ENCODE measurements around the gene LEPROT. TPM values are rescaled to one million over a fixed set of nuclear protein-coding genes. Genes with fewer than 3 reads are reported as not detected.

The LEPROT gene
- total RNA-seq, 2 donors from 2014 or later, result 19.7 to 49.0 TPM

DNA sequence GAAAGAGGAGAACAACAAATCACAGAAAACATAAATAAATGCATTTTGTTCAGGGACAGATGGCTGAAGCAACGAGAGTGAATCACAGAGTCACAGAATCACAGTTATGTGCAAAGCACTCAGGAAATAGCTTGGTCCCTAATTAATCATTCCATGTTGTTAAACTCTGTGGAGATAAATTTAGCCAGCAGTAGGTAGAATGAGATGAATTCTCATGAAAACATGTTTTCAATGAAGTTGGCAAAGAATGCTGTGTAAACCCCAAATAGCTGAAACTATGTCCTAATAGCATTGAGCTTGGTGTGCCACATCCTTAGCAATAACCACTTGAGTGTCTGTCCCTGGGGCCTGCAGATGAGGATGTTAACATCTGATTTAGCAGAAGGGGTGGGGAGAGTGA, 20.4 kb downstream of the LEPROT start:
- Mint-ChIP-seq H3K27me3 (ENCODE audit: insufficient read depth) (no peaks in the 10 kb centered on the region), H3K27ac (no peak overlapping the region), H3K9me3 (peaks cover 22% of the 10 kb centered on the region), H3K36me3 (ENCODE audit: low read depth) (peaks cover 21% of the 10 kb centered on the region), H3K4me3 (no peak overlapping the region), H3K4me1 (peaks cover 34% of the 10 kb centered on the region)
- WGBS, 2 experiments (ENCODE audit: insufficient coverage in 1 of 2, insufficient read length in 1 of 2), result 89 to 91% methylated on average over 1 of the region's 1 CpG
- Histone ChIP-seq H3K4me3 (ENCODE audit: low read length) (no peak overlapping the region), H3K9me3 (ENCODE audit: control insufficient read depth, low read length) (peaks cover 19% of the 10 kb centered on the region), H3K9ac (ENCODE audit: extremely low read depth, low read length, poor library complexity, severe bottlenecking) (no peak overlapping the region), H3K27ac (ENCODE audit: low read depth, low read length) (no peak overlapping the region), H3K4me1 (ENCODE audit: control insufficient read depth, insufficient read depth, low read length) (no peaks in the 10 kb centered on the region), H3K27me3 (ENCODE audit: control insufficient read depth, insufficient read depth, low read length, poor library complexity, severe bottlenecking) (no peaks in the 10 kb centered on the region), H3K36me3 (ENCODE audit: control insufficient read depth, insufficient read depth, low read length) (peaks cover 8% of the 10 kb centered on the region)
- TF ChIP-seq, protein P1, sequence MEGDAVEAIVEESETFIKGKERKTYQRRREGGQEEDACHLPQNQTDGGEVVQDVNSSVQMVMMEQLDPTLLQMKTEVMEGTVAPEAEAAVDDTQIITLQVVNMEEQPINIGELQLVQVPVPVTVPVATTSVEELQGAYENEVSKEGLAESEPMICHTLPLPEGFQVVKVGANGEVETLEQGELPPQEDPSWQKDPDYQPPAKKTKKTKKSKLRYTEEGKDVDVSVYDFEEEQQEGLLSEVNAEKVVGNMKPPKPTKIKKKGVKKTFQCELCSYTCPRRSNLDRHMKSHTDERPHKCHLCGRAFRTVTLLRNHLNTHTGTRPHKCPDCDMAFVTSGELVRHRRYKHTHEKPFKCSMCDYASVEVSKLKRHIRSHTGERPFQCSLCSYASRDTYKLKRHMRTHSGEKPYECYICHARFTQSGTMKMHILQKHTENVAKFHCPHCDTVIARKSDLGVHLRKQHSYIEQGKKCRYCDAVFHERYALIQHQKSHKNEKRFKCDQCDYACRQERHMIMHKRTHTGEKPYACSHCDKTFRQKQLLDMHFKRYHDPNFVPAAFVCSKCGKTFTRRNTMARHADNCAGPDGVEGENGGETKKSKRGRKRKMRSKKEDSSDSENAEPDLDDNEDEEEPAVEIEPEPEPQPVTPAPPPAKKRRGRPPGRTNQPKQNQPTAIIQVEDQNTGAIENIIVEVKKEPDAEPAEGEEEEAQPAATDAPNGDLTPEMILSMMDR (conservative IDR thresholded peaks at IDR 0.05), result no peak
- no peak for DNase-seq

DNA sequence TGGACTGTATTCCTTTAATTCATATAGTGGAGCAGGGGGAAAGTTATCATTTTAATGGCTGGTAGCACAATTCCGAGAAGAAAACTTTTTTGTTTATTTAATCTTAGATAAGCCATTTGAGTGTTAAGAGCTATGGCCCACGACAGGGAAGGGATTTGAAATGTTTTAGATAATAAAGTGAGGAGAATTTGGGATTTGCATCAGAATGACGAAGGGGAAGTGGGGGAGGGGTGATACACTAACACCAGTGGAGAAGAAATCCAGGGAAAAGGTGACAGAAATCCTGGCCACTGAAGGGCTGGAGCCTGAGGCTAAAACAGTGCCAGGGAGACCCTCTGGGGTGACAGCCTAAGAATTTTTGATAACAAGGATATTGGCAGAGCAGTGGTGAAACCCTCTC, 21.0 kb downstream of the LEPROT start:
- H3K27ac Mint-ChIP-seq, result no peak overlapping the region

DNA sequence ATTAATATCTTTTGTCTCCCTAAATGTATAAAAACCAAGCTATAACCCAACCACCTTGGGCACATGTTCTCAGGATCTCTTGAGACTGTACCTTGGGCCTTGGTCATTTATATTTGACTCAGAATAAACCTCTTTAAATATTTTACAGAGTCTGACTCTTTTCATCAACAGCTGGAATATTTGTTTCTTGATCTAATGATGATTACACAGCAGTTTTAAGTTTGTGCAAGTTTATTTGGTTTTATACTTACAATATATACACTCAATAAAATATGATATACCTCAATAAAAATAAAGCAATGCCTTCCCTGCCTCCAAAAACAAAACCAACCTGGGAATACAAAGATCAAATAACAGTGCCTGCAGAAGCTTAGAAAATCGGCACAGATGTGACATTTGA, 22.0 kb downstream of the LEPROT start:
- no peak overlapping the region for H3K9ac ChIP-seq (ENCODE audit: extremely low read depth, low read length, poor library complexity, severe bottlenecking)
- 97% methylated on average over 1 of the region's 1 CpG; no CpG with 5 or more reads in 1 of the 2 experiments for WGBS, 2 experiments (ENCODE audit: insufficient coverage in 1 of 2, insufficient read length in 1 of 2)
- Mint-ChIP-seq H3K27ac (no peak overlapping the region), H3K4me1 (peaks cover 34% of the 10 kb centered on the region), H3K27me3 (ENCODE audit: insufficient read depth) (no peaks in the 10 kb centered on the region), H3K36me3 (ENCODE audit: low read depth) (peaks cover 16% of the 10 kb centered on the region), H3K9me3 (peaks cover 22% of the 10 kb centered on the region), H3K4me3 (no peak overlapping the region)
- no peaks in the 10 kb centered on the region for H3K27me3 ChIP-seq (ENCODE audit: control insufficient read depth, insufficient read depth, low read length, poor library complexity, severe bottlenecking)
- DNase-seq, result no peak
- H3K27ac ChIP-seq (ENCODE audit: low read depth, low read length), result no peak overlapping the region
- TF ChIP-seq, protein P1 (conservative IDR thresholded peaks at IDR 0.05), result no peak
- H3K36me3 ChIP-seq (ENCODE audit: control insufficient read depth, insufficient read depth, low read length), result peaks cover 4% of the 10 kb centered on the region
- no peaks in the 10 kb centered on the region for H3K4me1 ChIP-seq (ENCODE audit: control insufficient read depth, insufficient read depth, low read length)
- H3K4me3 ChIP-seq (ENCODE audit: low read length), result peak overlapping the region; percentile 74
- H3K9me3 ChIP-seq (ENCODE audit: control insufficient read depth, low read length), result peaks cover 19% of the 10 kb centered on the region

More for the DNA sequence above, 21.0 kb downstream of the LEPROT start:
- Mint-ChIP-seq H3K4me3 (no peak overlapping the region), H3K36me3 (ENCODE audit: low read depth) (peaks cover 18% of the 10 kb centered on the region), H3K4me1 (peaks cover 34% of the 10 kb centered on the region), H3K9me3 (peaks cover 22% of the 10 kb centered on the region), H3K27me3 (ENCODE audit: insufficient read depth) (no peaks in the 10 kb centered on the region)
- Histone ChIP-seq H3K4me1 (ENCODE audit: control insufficient read depth, insufficient read depth, low read length) (no peaks in the 10 kb centered on the region), H3K9ac (ENCODE audit: extremely low read depth, low read length, poor library complexity, severe bottlenecking) (no peak overlapping the region), H3K9me3 (ENCODE audit: control insufficient read depth, low read length) (peaks cover 19% of the 10 kb centered on the region), H3K36me3 (ENCODE audit: control insufficient read depth, insufficient read depth, low read length) (peaks cover 4% of the 10 kb centered on the region), H3K27ac (ENCODE audit: low read depth, low read length) (no peak overlapping the region), H3K4me3 (ENCODE audit: low read length) (peak overlapping the region; percentile 63), H3K27me3 (ENCODE audit: control insufficient read depth, insufficient read depth, low read length, poor library complexity, severe bottlenecking) (no peaks in the 10 kb centered on the region)
- TF ChIP-seq, protein P1 (conservative IDR thresholded peaks at IDR 0.05), result no peak
- DNase-seq, result no peak
- WGBS, 2 experiments (ENCODE audit: insufficient coverage in 1 of 2, insufficient read length in 1 of 2), result 60 to 65% methylated on average over 3 of the region's 3 CpGs
